Brain microvascular endothelial cell (primary cell): ENCODE results near the gene DVL1.
A peak's percentile ranks its signal among the peaks of the same experiment; 100 is the strongest.
"Not testable (repeated sequence)": the region's sequence is repeated elsewhere in the genome, so short reads cannot be mapped to it uniquely, and the experiment has no call there.

ENCODE experiments used
- DNase-seq: peaks from one replicate; pipeline ENCODE4 v3.0.0-alpha.2; 2020
- H3K27ac ChIP-seq: fragments of 250-450 bp; sonication (Bioruptor Pico); 2 replicates; pipeline ENCODE4 v1.5.1; 2020; ENCODE audit warnings: mild to moderate bottlenecking, moderate library complexity
- H3K27me3 ChIP-seq: fragments of 250-450 bp; sonication (Bioruptor Pico); replicated peaks from 2 replicates; pipeline ENCODE4 v1.5.1; 2020; ENCODE audit warnings: mild to moderate bottlenecking
- H3K36me3 ChIP-seq: fragments of 250-450 bp; sonication (Bioruptor Pico); replicated peaks from 2 replicates; pipeline ENCODE4 v1.5.1; 2020; ENCODE audit warnings: mild to moderate bottlenecking
- H3K4me3 ChIP-seq: 2 replicates; pipeline ENCODE4 v1.5.1; 2011; ENCODE audit warnings: low read depth, mild to moderate bottlenecking, control low read depth, low read length, moderate library complexity
- in situ Hi-C: cut with HindIII; loops from 2 replicates; pipeline ENCODE4 v1.10.0; 2017; ENCODE audit warnings: low sequenced_read_pairs, low pct_ligation_motif_present
- TF ChIP-seq, protein P1 (sequence below): IDR thresholded peaks from 2 replicates; pipeline ENCODE4 v1.5.1; 2011; ENCODE audit warnings: low read depth, mild to moderate bottlenecking, moderate library complexity, low read length, control low read depth, inconsistent platforms; ENCODE audit errors: missing control alignments

Gene DVL1

GRCh38 chr1:1373051-1373814 is 24.0 kb upstream of the DVL1 start:
- H3K4me3 ChIP-seq, result no peak overlapping the region
- TF ChIP-seq, protein P1, sequence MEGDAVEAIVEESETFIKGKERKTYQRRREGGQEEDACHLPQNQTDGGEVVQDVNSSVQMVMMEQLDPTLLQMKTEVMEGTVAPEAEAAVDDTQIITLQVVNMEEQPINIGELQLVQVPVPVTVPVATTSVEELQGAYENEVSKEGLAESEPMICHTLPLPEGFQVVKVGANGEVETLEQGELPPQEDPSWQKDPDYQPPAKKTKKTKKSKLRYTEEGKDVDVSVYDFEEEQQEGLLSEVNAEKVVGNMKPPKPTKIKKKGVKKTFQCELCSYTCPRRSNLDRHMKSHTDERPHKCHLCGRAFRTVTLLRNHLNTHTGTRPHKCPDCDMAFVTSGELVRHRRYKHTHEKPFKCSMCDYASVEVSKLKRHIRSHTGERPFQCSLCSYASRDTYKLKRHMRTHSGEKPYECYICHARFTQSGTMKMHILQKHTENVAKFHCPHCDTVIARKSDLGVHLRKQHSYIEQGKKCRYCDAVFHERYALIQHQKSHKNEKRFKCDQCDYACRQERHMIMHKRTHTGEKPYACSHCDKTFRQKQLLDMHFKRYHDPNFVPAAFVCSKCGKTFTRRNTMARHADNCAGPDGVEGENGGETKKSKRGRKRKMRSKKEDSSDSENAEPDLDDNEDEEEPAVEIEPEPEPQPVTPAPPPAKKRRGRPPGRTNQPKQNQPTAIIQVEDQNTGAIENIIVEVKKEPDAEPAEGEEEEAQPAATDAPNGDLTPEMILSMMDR, result no peak
- H3K36me3 ChIP-seq, result peaks cover 11% of the 10 kb centered on the region
- no peaks in the 10 kb centered on the region for H3K27me3 ChIP-seq
- H3K27ac ChIP-seq, result no peak overlapping the region
- no peak for DNase-seq
- in situ Hi-C loops, result no loop called here

DNA sequence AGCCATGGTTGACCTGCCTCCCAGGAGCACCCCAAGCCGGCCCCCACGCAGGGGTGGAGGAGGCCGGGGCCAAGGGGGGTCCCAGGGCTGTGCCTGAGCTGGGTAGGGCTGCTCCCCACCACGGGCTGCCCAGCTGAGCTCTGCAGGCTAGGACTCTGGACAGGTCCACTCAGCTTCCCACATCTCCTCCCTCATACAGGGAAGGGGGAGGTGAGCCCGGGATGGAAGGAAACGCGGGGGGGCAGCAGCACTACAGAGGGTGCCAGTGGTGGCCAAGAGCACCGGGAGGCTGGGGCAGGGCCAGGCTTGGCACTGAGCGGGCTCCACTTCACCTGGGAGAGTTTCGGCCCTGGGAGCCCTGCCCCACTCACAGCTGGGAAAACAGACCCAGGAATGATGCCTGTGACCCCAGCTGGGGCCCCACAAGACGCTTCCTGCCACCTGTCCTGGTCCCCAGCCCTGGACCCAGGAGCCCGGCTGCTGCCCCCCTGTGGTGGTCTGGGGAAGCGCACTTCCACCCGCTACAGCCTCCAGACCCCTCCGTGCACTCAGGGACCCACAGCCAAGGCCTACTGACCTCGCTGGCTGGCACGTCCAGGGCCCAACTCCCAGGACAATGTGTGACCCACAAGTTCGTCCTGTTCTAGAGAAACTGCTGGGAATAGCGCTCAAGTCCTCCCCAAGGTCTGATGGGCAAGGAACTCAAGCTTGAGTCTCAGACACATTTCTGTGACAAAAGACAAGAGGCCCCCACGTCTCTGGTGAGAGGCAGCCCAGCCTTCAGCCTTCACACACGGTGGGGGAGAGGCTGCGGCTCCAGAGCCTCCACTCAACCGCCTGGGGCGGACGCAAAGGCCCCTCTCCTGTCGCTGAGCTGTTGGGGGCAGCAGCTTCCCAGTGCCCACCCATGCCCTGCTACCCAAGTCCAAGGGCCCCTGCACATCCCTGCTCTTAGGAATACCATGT is 22.8 kb upstream of the DVL1 start:
- TF ChIP-seq, protein P1, result peak; percentile 96

GRCh38 chr1:1371364-1371745 is 22.1 kb upstream of the DVL1 start:
- TF ChIP-seq, protein P1, result no peak
- no peak for DNase-seq
- Histone ChIP-seq H3K4me3 (no peak overlapping the region), H3K27ac (no peak overlapping the region), H3K36me3 (peaks cover 11% of the 10 kb centered on the region), H3K27me3 (no peaks in the 10 kb centered on the region)
- in situ Hi-C loops, result no loop called here

More for the DNA sequence above, 22.8 kb upstream of the DVL1 start:
- in situ Hi-C loops, result no loop called here
- H3K27ac ChIP-seq, result no peak overlapping the region
- peaks cover 11% of the 10 kb centered on the region for H3K36me3 ChIP-seq
- no peak overlapping the region for H3K4me3 ChIP-seq
- no peak for DNase-seq
- no peaks in the 10 kb centered on the region for H3K27me3 ChIP-seq

DNA sequence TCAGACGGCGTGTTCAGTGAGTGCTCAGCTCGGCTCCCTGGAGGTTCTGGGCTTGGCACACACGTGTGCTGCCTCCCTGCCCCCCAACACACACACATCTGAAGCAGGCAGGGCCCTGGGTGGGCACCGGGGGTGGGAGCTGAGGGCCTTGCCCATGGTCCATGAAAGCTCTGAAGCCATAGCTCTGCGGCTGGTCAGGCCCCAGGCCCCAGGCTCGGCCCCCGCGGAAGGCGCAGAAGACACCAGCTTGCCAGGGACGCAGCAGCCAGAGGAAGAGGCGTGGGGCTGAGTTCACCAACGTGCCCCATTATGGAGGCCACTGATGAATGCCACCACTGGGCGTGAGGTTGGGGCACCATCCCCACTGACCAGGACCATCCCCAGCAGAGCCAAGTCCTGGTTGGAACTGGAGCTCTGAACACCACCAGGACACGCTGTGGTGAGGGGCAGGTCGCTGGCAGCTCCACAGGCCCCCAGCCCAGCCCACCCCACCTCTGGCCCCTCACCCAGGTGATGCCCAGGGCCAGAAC is 21.6 kb upstream of the DVL1 start:
- Histone ChIP-seq H3K36me3 (peaks cover 11% of the 10 kb centered on the region), H3K27ac (no peak overlapping the region), H3K4me3 (no peak overlapping the region), H3K27me3 (no peaks in the 10 kb centered on the region)
- in situ Hi-C loops, result no loop called here
- TF ChIP-seq, protein P1, result no peak
- DNase-seq, result no peak

DNA sequence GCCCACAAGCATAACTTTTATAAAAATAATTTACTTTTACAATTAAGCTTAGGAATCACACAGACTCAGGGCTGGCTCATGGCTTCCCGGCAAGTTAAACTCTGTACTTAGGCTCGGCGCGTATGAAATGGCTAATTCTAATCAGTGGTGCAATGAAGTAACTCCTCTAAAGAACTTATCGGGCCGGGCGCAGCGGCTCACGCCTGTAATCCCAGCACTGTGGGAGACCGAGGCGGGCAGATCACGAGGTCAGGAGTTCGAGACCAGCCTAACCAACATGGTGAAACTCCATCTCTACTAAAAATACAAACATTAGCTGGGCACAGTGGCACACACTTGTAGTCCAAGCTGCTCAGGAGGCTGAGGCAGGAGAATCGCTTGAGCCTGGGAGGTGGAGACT is 20.9 kb upstream of the DVL1 start:
- H3K27ac ChIP-seq, H3K4me3 ChIP-seq, DNase-seq, H3K27me3 ChIP-seq, in situ Hi-C loops: not testable (repeated sequence)
- H3K36me3 ChIP-seq, result peaks cover 11% of the 10 kb centered on the region

DNA sequence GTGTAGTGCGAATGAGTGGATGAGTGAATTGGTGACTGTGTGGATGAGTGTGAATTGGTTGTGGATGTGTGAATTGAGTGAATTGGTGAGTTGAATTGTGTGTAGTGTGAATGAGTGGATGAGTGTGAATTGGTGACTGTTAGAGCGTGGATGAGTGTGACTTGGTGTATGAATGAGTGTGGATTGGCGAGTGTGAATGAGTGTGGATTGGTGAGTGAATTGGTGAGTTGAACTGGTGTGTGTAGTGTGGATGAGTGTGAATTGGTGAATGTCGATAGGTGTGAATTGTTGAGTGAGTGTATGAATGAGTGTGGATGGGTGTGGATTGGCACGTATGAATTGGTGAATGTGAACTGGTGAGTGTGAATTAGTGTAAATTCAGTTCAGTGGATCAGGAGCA is 18.1 kb upstream of the DVL1 start:
- in situ Hi-C loops, result no loop called here
- no peak for DNase-seq
- TF ChIP-seq, protein P1, result no peak

More for the DNA sequence above, 18.1 kb upstream of the DVL1 start:
- Histone ChIP-seq H3K27me3 (no peaks in the 10 kb centered on the region), H3K27ac (no peak overlapping the region), H3K4me3 (no peak overlapping the region), H3K36me3 (no peaks in the 10 kb centered on the region)
